ENCODE measurements around the gene TFB2M. TPM values are rescaled to one million over a fixed set of nuclear protein-coding genes. Genes with fewer than 3 reads are reported as not detected.

TFB2M gene, protein sequence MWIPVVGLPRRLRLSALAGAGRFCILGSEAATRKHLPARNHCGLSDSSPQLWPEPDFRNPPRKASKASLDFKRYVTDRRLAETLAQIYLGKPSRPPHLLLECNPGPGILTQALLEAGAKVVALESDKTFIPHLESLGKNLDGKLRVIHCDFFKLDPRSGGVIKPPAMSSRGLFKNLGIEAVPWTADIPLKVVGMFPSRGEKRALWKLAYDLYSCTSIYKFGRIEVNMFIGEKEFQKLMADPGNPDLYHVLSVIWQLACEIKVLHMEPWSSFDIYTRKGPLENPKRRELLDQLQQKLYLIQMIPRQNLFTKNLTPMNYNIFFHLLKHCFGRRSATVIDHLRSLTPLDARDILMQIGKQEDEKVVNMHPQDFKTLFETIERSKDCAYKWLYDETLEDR
- 10 to 100 TPM in 2 of 4 donors, 1 to 10 TPM in 2; 9.1 to 12.9 (median 11.4) TPM for total RNA-seq

DNA sequence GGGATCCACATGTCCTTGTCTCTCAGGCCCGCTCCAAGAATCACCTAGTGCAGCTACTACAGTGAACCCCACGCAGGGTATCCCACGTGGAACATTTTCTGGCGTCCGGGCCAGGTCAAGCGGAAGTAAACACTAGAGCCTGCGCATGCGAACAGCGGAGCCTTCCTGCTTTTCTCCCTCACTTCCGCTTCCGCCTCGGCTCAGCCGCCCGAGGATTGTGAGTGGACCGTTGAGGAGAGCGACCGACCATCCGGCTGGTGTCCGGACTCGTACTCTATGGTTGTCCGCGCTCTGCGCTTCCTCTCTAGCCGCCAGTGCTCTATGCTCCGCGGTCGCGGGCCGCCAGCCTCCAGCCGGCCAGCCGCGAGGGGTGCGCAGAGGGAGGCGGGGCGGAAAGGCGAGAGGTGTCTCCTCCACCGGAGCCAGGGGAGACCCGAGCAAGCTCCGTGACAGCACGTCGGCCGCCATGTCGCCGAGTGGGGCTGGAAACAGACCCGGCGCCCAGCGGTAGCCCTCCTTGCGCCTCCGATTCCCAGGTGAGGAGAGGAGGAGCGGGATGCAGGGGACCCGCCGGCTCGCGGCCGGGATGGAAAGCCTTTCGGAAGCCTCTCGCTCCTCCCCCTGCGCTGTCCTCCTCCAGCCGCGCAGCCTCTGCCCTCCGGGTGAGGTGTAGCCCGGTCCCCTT lies at the start of gene TFB2M, which contains the start of gene CNST:
Gene TFB2M (minus strand): TSS at position 134 of the 685 bp plus-strand sequence. CDS start 123 bp downstream, at position 11.
Gene CNST (plus strand): TSS at position 329 of the 685 bp plus-strand sequence. CDS start 25,107 bp downstream, outside the sequence.
- Histone ChIP-seq H3K4me3 (peak within 1 kb of the TSS; percentile 75 to 99 (median 92)), H3K27ac (replicated peaks in 1 of 4) (peak within 1 kb of the TSS; percentile 91 to 100 (median 98)), H3K36me3 (peaks cover 4 to 22% (median 9%) of the 10 kb centered on the region in 4 donors), H3K9me3 (no peaks in the 10 kb centered on the region), H3K4me1 (peaks cover 49 to 60% (median 57%) of the 10 kb centered on the region in 4 donors), H3K27me3 (no peaks in the 10 kb centered on the region)
- 0% methylated on average over 4 of the region's 62 CpGs for WGBS
- peak; percentile 99 for DNase-seq (ENCODE audit: extremely low spot score)
- intact Hi-C loops (cut with DNase I), result loop anchor here (2.0 to 10.0 kb wide), 4 partner anchors 51 to 189 kb away; no protein-coding TSS in a partner anchor
- peak; percentile 88 for TF ChIP-seq POLR2A (IDR thresholded peaks at IDR 0.05; ENCODE audit: low read depth)
- no peak for TF ChIP-seq CTCF (IDR thresholded peaks at IDR 0.05)
- peak; percentile 99 for TF ChIP-seq POLR2AphosphoS5 (IDR thresholded peaks at IDR 0.05)

GRCh38 chr1:246613096-246613758 lies 47.2 kb upstream of the TFB2M start:
- intact Hi-C loops (cut with DNase I), result no loop called here
- WGBS, result 73% methylated on average over 6 of the region's 6 CpGs
- H3K4me1 ChIP-seq, result peaks cover 60 to 94% (median 84%) of the 10 kb centered on the region in 4 donors
- peak overlapping the region; percentile 67 to 87 (median 80) for H3K27ac ChIP-seq (replicated peaks in 1 of 4)
- no peaks in the 10 kb centered on the region for H3K27me3 ChIP-seq
- no peak overlapping the region for H3K4me3 ChIP-seq
- DNase-seq (ENCODE audit: extremely low spot score), result no peak
- H3K36me3 ChIP-seq, result no peaks in the 10 kb centered on the region
- H3K9me3 ChIP-seq, result no peaks in the 10 kb centered on the region
- TF ChIP-seq EP300 (IDR thresholded peaks at IDR 0.05), result no peak
- no peak for TF ChIP-seq POLR2AphosphoS5 (IDR thresholded peaks at IDR 0.05)
- TF ChIP-seq POLR2A (IDR thresholded peaks at IDR 0.05; ENCODE audit: low read depth), result no peak
- TF ChIP-seq CTCF (IDR thresholded peaks at IDR 0.05), result no peak

GRCh38 chr1:246609632-246610031 lies 43.6 kb upstream of the TFB2M start:
- no peak overlapping the region for H3K4me3 ChIP-seq
- DNase-seq (ENCODE audit: extremely low spot score), result no peak
- intact Hi-C loops (cut with DNase I), result no loop called here
- no peaks in the 10 kb centered on the region for H3K36me3 ChIP-seq
- H3K27ac ChIP-seq (replicated peaks in 1 of 4), result peak overlapping the region; percentile 75 to 87 (median 80)
- H3K4me1 ChIP-seq, result peaks cover 47 to 68% (median 64%) of the 10 kb centered on the region in 4 donors
- TF ChIP-seq POLR2AphosphoS5 (IDR thresholded peaks at IDR 0.05) (no peak), CTCF (IDR thresholded peaks at IDR 0.05) (no peak), POLR2A (IDR thresholded peaks at IDR 0.05; ENCODE audit: low read depth) (no peak)
- H3K9me3 ChIP-seq, result no peaks in the 10 kb centered on the region
- 74% methylated on average over 4 of the region's 4 CpGs for WGBS
- no peaks in the 10 kb centered on the region for H3K27me3 ChIP-seq

DNA sequence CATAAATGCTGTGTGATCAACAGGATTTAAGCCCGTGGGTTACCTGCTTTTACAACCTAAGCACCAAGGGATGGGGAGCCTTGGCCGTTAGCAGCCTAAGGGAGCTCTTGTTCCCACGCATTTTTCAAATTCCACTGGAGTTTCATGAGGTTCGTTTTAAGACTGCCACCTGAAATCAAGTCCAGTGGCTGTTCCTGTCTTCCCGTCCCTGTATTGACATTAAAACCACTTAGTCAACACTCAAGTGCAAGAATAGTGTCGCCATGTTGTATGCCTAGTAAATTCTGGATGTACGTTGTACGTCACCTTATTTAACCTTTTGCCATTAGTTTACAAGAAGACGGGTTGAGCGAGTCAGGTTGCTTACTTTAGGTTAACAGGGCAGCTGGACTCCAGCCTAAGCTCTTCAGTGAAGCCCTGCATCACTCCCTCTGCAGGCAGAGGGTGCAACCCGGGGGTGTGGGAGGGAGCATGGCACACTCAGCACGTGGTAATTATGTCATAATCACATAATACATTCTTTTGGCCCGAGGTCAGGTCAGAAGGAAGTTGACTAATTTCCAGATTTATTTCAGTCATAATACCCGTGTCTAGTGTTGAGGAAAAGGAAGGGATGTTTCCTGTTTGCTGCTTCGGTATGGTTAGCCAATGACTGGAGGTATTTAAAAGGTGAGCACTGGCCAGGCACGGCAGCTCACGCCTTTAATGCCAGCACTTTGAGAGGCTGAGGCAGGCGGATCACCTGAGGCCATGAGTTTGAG lies 42.7 kb upstream of the TFB2M start:
- H3K36me3 ChIP-seq, result no peaks in the 10 kb centered on the region
- peak overlapping the region; percentile 75 to 87 (median 80) for H3K27ac ChIP-seq (replicated peaks in 1 of 4)
- H3K4me3 ChIP-seq, result peak overlapping the region in 1 of 4 donors; percentile 15
- whole genome bisulfite sequencing, result 31% methylated on average over 18 of the region's 18 CpGs
- H3K27me3 ChIP-seq, result no peaks in the 10 kb centered on the region
- no peaks in the 10 kb centered on the region for H3K9me3 ChIP-seq
- intact Hi-C loops (cut with DNase I), result no loop called here
- DNase-seq (ENCODE audit: extremely low spot score), result no peak
- TF ChIP-seq CTCF (IDR thresholded peaks at IDR 0.05) (peak in 2 of 3 experiments; percentile 23 to 47), POLR2AphosphoS5 (IDR thresholded peaks at IDR 0.05) (peak; percentile 83 to 89), POLR2A (IDR thresholded peaks at IDR 0.05; ENCODE audit: low read depth) (no peak), EP300 (IDR thresholded peaks at IDR 0.05) (peak; percentile 35)
- H3K4me1 ChIP-seq, result peaks cover 47 to 66% (median 64%) of the 10 kb centered on the region in 4 donors

Data from esophagus muscularis mucosa (tissue), 4 donors.